Muscle of arm (tissue), 12 donors: Measurements from ENCODE around the gene DIS3L2. TPM values are rescaled to one million over a fixed set of nuclear protein-coding genes. Genes with fewer than 3 reads are reported as not detected.
"Not testable (repeated sequence)": the region's sequence is repeated elsewhere in the genome, so short reads cannot be mapped to it uniquely, and the experiment has no call there.

Experiments
- DNase-seq: peaks from one replicate; pipeline ENCODE4 v3.0.0-alpha.2; 2013
- polyA plus RNA-seq, 12 donors: library from polyadenylated mRNA; unstranded; fragments of 120-200 nt; gene quantifications; one replicate each; pipeline ENCODE4 v1.2.1, GENCODE V29; 2013; ENCODE audit not compliant: insufficient read length in 12 of 12

DIS3L2 gene
- polyA plus RNA-seq, 12 donors = 18.9 to 49.8 (median 20.4) TPM; not detected in 1

DNA sequence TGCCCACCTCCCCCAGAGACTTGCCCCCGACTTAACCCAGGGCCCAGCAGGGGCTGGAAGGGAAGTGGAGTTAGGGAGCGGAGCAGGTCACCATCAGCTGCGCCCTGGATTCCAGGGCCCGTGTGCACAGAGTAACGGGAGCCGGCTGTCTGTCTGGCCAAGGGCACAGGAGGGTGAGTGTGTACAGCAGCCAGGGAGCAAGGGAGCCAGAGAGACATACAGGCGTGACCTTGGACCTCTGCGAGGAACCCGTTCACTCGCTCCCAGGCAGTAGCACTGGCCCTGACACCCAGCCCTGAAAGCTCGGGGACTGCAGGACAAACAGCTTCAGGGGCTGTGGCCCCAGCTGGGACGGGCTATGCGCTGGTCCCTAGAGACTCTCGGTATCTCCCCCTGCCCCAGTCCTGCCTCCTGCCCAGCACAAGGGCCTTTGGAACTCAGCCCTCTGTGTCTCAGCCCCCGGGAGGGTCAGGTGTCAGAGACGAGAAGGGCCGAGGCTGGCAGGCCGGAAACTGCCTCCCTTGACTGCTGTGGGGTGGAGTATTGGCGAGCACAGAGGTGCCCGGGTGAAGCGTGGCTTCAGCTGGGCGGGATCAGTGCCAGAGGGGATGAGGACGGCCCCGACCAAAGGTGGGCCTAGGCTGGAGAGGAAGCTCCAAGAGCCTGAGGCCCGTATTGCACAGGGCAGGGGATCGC lies 370.9 kb downstream of the DIS3L2 start:
- not testable (repeated sequence) for DNase-seq

DNA sequence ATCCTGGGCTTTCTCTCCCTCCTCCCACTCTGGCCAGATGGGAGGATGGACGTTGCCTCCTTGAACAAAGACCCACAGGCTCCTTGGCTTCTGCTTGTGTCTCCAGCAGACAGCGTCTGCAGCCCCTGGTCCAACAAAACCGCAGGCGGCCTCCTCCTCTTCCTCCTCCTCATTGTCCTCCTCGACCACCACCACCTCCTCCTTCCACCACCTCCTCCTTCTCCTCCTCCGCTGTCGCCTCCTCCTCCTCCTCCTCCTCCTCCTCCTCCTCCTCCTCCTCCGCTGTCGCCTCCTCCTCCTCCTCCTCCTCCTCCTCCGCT lies 371.4 kb downstream of the DIS3L2 start:
- DNase-seq = no peak

DNA sequence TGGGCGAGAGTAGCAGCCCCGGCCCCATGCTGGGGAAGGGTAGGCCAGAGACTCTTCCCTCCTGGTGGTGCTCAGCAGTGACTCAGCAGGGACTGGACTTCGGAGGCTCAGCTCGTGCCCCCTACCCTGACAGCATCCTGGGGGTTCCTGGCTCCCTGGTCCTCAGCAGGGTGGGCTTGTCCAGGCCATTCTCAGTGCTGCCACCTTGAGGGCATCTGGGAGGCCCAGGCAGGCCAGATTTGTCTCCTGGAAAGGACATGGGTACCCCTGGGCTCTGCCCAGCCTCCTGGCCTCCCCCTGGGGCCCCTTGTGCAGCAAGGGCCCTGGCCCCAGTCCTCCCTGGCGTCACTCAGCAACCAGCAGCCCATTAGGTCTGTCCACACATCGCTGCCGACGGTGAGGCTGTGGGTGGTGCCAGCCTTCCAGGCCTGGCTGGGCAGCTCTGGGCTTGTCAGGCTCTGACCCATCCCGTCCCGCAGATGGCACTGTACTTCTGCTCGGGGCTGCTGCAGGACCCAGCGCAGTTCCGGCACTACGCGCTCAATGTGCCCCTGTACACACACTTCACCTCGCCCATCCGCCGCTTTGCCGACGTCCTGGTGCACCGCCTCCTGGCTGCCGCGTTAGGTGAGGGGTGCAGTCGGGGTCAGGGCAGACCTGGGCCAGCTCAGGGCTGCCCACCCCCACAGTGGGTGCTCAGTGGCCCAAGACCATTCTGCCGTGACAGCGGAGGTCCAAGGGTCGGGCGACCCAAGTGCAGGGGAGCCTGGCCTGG lies 372.0 kb downstream of the DIS3L2 start:
- no peak for DNase-seq

DNA sequence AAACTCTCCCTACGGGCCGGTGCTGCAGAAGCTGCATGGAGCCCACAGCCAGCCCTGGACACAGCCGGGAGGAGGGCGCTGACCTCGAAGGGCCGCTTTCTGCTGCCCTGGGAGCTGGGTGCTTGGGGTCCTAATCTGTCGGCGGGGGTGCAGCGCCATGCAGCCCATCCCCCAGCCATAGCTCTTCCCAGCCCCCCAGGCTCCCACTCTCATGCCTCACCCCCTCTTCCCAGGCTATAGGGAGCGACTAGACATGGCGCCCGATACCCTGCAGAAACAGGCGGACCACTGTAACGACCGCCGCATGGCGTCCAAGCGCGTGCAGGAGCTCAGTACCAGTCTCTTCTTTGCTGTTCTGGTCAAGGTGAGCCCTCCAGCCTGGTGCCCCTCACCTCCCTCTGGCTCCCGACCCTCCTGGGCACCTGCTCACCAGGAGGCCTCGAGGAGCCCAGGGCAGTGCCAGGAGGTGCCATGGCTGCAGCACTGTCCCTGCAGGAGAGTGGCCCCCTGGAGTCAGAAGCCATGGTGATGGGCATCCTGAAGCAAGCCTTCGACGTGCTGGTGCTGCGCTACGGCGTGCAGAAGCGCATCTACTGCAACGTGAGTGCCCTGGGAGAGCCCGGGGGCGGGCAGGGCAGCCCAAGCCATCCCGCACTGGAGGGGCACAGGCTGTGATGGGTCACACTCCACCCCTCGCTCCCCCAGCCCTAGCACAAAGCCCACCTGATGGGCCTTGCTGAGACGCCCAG lies 372.8 kb downstream of the DIS3L2 start:
- DNase-seq = not testable (repeated sequence)

DNA sequence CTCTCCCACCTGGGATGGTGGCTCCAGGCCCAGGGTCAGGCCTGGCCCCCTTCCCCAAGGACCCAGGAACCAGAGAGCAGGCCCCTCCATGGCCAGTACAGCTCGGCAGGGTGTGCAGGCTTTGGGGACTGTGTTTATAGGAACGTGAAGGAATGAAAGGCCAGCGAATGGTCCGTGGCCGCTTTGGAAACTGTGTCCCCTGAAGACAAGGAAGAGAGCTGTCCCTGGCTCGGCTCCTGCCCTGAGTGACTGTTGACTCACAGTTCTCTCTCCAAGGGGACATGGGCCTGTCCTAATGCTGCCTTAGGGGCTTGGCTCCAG lies 373.3 kb downstream of the DIS3L2 start:
- not testable (repeated sequence) for DNase-seq

DNA sequence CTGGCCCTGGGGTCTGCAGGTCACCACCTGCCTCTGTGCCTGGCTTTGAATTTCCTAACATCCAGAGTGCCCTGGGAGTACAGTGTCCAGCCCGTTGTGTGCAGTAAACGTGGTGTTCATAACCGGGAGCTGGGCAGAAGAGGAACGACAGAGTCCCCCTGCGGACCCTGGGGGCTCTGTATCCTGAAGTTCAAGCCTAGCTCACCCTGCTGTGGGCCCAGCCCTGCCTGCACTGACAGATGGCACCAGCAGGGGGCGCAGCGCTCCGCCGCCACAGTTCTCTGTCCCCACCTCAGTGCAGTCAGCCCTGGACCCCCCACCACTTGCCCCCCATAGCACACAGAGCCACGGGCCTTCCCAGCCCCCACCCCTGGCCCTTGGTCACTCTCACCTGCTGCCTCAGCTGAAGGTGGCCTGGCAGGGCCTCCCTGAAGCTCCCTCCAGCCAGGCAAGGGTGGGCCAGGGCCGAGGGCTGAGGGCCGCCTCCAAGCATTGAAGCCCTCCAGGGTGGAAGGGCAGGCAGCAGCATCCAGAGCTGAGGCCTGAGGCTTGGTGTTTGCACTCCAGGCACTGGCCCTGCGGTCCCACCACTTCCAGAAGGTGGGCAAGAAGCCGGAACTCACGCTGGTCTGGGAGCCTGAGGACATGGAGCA lies 373.8 kb downstream of the DIS3L2 start:
- not testable (repeated sequence) for DNase-seq

DNA sequence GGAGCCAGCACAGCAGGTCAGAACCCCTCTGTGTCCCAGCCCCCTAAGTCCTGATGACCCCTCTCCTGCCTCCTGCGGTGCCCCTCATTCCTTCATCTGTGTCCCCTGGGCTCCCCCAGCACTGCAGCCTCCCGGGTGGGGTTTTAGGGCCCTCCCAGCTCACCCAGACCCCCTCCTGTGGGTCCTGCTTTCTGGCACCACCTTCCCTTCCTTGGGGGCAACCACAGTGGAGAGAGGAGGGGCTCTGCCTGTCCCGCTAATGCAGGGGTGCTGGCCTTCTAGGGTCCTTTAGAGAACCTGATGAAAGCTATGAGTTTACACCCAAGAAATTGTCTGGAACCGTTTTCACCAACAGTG lies 374.3 kb downstream of the DIS3L2 start:
- no peak for DNase-seq

DNA sequence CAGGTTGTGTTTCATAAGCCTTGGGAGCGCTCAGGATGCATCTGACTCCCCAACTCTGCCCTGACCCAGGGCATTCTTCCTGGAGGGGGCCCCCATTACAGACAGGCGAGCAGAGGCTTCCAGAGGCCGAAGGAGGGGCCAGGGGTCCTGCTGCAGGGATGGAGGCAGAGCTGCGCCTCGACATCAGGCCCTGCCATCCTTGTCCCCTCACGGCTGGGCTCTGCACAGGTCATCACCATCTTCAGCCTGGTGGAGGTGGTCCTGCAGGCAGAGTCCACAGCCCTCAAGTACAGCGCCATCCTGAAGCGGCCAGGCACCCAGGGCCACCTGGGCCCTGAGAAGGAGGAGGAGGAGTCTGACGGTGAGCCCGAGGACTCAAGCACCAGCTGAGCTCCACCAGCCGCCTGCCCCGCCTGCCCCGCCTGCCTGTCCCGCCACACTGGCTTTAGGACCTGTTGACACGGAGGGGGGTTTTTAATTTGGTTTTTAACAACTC lies 374.8 kb downstream of the DIS3L2 start:
- no peak for DNase-seq

DNA sequence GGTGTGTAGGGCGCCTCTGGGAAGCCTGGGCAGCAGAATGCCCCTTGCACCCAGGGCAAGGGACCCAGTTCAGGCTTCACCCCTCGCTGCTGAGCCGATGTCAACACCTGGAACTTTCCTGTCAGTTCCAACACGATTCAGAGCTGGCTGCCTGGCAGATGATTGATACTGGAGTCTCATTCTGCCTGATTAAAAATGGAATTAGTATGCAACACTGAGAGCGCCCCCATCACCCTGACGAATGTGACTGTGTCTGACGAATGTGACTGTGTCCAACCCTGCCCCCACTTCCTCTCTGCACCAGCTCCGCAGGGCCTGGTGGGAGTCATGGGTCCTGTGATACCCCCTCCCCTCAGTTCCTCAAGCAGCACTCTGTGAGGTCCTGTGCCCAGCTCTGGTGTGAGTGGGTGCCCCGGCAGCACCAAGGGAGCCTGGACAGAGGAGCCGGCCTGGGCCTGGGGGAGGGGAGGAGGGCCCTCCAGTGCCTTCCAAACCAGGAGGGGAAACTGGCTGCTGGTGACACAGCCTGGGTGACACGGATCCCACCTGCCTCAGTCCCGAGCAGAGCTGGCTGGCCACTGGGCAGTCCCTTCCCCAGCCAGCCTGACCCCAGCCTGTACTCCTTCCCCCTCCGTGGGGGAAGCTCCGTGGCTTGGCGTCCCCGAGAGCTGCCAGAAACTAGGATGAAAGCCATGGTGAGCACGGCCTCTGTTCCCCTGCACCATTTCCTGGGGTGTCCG lies 375.6 kb downstream of the DIS3L2 start:
- no peak for DNase-seq

DNA sequence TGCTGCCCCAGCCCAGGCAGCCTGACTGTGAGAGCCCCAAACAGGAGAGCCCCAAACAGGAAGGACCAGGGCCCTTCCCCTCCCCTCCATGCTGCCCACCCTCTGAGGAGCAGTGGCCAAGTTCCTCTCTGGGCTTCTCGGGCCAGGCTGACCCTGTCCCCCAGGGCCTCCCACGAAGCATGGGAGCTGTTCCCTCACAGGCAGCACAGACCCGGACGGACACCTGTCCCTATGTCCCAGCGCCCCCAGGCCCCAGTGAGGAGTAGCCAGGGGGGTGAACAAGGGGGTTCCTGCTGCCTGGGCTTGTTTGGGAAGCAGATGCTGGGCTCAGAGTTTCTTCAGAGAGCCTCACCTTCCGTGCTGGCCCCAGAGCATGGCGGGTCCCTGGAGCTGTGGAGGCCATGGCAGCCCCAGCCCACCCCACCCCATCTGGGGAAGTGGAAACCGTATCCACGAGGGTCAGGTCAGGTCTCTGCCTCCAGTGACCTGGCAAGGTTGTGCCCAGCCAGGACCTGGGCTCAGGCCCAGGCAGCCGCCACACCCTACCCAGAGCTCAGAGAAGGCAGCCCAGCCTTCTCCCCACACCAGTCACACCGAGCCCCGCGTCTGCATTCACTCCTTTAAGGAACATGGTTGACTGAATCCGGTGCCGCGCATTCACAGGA lies 376.7 kb downstream of the DIS3L2 start:
- not testable (repeated sequence) for DNase-seq

DNA sequence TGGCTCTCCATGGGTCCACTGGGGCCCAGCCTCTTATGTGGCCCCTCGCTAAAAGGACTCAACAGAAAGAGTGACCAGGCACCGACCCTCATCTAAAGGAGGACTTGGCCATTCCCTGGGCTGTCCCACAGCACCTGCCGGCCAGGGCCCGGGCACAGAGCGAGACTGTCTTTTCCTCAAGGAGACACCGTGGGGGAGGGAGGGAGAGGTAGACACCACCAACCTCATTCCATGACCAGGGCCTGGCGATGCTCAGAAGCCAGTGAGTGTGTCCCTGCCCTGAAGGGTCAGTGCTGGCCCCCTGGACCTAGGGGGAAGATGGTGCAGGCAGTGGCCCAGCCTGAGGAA lies 377.2 kb downstream of the DIS3L2 start:
- no peak for DNase-seq

DNA sequence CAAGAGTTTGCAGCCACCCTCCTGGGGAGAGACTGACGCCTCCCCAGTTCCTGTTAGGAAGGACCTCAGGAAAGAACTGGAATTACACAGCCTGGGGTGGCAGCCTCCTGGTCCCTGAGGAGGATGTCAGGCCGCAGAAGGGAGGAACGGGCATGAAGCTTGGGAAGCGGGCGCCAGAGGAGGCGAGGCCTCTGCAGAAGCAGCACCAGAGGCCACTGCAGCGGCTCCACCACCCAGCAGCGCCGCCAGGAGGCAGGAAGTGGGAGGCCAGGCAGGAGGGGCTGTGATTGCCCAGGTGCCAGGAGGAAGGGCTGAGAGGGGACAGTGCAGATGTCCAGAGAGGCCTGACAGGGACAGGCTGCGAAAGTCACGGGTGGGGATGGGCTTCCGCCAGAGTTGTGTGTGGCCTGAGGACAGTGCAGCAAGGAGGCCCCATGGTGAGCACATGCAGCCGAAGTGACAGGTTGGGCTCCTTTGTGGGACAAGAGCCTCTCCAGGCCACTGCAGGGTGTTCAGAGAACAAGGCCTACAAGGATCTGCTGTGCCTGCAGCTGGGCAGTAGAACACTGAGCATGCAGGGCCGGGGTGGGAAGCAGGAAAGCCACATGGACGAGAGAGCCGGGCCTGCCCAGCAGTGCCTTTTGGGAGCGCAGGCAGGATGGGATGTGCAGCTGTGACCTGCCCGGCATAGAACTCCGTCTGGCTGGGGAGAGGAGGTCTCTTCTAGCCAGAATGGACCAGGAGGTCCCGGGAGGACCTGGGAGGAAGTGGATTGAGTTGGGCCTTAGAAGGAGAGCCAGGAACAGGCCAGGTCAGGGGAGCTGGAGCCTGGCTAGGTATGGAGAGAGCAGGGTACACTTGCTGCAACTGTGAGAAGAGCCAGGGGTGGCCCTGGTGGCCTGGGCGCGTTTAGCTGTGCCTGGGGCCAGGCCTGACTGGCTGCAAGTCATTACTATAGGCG lies 377.9 kb downstream of the DIS3L2 start:
- no peak for DNase-seq

DNA sequence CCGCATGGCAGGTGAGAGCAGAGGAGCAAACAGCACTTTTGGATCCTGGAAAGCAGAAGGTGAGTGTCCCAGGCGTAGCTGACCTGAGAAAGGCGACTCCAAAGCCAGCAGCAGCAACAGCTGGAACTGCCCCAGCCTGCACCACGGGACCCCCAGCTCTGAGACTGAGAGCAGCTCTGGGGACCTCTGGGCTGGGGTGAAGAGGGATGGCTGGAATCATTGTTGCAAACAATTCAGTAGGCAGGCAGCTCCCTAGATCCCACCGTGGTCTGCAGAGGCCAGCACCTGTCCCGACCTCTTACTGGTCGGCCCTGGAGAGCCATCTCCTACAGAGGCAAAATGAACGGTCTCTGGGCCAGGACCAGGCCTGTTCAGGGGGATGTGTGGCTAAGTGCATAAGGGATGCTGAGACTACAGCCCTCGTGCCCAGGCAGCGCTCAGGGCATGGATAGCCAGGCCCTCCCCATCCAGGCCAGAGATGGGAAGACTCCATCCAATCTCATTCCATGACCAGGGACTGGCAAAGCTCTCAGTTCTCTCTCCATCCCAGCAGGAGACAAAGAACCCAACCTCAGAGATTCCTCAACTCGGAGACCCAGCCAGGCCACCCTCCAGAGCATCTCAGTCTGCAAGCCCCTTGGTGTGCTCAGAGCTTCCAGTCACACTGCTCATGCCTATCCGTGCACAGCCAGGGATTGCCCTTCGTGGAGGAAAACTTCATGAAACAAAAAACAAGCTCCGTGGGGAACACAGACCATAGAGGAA lies 378.8 kb downstream of the DIS3L2 start:
- no peak for DNase-seq

DNA sequence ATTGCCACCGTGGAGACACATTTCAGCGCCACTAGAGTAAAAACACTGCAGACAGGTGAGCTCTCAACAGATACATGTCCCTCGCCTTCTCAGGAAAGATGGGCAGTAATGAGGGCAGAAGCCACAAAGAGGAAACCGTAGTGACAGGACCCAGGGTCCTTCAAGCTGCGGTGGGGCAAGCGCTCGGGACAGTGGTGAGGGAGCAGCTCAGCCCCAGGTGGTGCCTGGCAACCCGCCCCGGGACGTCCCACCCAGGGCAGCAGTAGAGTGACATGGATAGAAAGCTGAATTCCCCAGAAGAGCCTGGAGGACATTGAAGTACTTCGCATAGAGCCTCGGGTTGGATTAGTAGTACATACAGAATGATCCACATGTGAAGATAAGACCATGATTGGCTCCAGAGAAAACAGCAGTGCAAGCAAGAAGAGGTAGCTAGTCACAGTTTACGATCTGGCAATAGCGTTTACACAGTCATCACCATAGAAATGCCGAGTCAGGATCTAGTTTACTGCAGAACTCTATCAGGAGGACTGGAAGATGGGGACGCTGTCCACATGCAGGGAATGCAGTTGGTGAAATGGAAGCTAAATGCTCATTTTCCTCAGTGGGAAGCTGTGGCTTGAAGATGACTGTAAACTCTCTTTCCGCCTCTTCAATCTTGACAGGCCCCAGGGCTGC lies 379.7 kb downstream of the DIS3L2 start:
- DNase-seq = no peak

DNA sequence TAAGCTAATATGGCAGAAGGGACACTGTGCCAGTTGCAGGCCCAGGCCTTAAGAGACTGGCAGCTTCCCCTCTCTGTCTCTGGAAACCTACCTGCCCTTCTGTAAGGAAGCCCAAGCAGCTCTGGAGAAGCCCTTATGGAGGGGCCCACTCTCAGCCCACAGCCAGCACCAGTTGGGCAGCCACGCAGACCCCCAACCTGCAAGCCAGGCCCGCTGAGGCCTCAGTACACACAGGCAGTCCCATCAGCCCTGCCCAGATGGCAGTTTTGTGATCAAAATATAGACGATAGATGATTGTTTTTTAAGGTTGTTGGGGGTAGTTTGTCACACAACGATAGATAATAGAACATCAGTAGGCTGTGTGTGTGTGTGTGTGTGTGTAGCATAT lies 380.2 kb downstream of the DIS3L2 start:
- no peak for DNase-seq

DNA sequence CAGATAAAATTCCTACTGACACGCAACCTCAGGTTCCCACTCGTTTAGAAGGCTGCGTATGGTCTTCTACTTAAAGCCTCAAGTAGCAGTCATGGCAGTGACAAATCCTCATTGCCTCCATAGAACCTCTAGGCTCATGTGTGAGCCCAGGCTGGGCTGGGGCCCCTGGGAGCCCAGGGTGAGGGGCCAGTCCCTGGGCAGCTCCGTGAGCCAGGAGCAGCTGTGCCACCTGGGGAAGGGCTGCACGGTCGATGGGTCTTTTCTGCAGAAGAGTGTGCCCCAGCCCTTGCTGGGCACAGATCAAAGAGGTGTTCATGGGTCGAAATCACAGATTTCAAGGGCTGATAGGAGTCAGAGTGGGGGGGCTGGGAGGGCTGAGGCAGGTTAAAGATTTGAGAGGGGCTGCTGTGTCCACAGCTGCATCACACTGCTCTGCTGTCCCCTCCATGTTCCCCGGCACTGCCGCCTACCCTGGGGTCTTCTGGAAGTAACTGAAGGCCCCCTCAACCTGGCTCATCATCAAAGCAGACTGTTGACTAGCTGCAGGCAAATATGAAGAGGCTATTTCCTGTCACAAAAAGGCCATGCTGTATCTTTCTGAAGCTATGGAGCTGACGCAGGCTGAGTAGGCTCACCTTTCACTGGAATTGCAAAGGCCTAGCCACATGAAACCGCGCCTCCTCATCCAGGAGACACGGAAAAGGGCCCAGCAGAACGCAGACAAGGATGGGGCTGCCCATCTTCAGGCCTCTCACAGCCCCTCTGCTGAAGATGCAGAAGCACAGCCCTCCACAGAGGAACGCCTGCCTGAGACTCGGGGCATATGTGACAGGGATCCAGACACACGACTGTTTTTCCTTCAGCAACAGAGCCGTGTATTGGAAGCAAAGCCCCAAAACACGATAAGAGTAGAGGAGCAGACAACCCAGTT lies 381.4 kb downstream of the DIS3L2 start:
- DNase-seq = no peak

DNA sequence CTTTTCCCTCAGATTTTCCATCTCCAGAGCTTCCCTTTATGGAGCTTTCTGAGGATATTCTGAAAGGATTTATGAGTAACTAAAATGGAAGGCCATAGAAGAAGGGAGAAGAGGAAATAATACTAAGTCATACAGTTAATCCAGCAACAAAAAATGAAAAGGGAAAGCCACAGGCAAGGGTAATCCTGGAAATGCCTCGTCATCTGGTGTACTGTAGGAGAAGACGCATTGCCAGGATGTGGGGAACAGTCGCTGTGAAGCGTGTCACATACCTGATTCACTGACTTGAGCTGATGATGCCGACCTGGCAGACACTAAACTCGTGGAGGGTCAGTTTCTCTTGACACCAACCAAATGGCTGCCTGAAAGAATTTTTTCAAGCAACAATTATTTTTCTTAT lies 382.3 kb downstream of the DIS3L2 start:
- DNase-seq = no peak
